ENCODE data around the gene SNTG2. TPM values are rescaled to one million over a fixed set of nuclear protein-coding genes. Genes with fewer than 3 reads are reported as not detected.
"Not testable (repeated sequence)": the region's sequence is repeated elsewhere in the genome, so short reads cannot be mapped to it uniquely, and the experiment has no call there.

Gene SNTG2
- total RNA-seq, 2 experiments from 2014 or later: 2.5 to 3.2 TPM

DNA sequence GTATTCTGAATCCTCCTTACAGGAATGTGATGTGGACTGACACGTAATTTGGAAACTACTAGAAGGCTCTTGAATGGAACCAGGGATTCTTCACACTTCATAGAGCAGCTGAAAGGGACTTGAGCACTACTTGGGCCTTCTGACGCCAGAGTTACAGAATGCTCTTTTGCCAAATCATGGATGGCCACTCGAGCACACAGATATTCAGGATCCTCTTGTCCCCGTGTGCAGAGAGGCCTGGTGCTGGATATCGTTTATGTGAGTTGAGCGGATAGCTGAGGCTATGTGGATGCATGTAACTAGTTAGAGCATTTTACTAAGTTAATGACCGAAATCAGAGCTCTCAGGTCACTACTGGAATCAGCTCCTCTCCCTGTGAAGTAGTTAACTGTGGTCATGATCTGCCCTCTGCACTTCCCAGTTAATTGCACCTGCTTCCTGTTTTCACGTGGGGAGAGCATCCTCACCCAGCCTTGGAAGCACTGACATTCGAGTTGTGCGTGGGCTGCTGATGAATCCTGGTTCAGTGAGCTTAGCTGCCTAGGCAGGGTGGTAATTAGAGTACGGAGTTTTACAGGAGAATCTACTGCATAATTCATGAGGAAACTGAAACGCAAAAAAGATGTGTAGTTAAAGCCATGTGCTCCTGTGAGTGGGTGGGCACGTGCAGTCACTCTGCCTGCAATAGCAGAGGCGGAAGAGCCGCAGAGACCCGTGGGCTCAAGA, 457.5 kb downstream of the SNTG2 start:
- DNase-seq (no peak), ATAC-seq (no peak)
- Mint-ChIP-seq H3K4me3 (no peak overlapping the region), H3K4me1 (ENCODE audit: low read depth) (no peaks in the 10 kb centered on the region), H3K27me3 (no peaks in the 10 kb centered on the region), H3K27ac (no peak overlapping the region), H3K9me3 (no peaks in the 10 kb centered on the region), H3K36me3 (ENCODE audit: low read depth) (no peaks in the 10 kb centered on the region)
- CTCF ChIA-PET: no interaction called here
- no peak for TF ChIP-seq CTCF (IDR thresholded peaks at IDR 0.05)
- POLR2A ChIA-PET: no interaction called here
- intact Hi-C loops (cut with micrococcal nuclease): no loop called here

DNA sequence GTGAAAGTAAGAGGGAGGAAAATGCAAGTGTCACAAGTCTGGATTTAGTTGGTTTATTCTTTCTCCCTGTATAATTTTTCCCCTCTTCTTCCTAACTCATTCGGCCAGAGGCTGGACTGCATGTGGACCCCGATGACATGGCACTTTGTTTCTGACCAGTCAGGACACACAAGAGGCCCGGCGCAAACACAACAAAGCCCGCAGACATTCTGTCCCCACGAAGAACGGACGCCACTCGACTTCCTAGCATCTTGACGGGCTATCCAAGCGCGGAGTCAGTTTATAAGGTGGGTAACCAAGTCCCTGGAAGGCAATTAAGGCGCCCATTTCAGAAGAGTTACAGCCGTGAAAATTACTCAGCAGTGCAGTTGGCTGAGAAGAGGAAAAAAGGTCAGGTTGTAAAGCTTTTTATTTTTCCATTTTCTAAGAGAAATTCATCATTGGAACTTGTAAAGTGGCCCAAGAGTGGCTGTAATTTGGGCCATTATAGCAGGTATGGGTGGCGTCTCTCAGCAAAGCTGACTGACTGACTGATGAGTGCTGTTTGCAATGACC, 462.6 kb downstream of the SNTG2 start, which contains the start of gene TPO:
Gene TPO, plus strand, starts transcription at position 308 of the 555 bp plus-strand sequence. CDS start 946 bp downstream, outside the sequence.
- no peaks in the 10 kb centered on the region for H3K27me3 Mint-ChIP-seq
- no peaks in the 10 kb centered on the region for H3K9me3 Mint-ChIP-seq
- DNase-seq (no peak), ATAC-seq (no peak)
- no peak for TF ChIP-seq CTCF (IDR thresholded peaks at IDR 0.05)
- ChIA-PET POLR2A (no interaction called here), CTCF (no interaction called here)
- no peaks in the 10 kb centered on the region for H3K4me1 Mint-ChIP-seq (ENCODE audit: low read depth)
- intact Hi-C loops (cut with micrococcal nuclease): no loop called here
- H3K4me3 Mint-ChIP-seq: no peak within 1 kb of the TSS
- H3K36me3 Mint-ChIP-seq (ENCODE audit: low read depth): no peaks in the 10 kb centered on the region
- H3K27ac Mint-ChIP-seq: no peak within 1 kb of the TSS

GRCh38 chr2:1414121-1414520, 463.5 kb downstream of the SNTG2 start:
- DNase-seq (no peak), ATAC-seq (no peak)
- intact Hi-C loops (cut with micrococcal nuclease): no loop called here
- Mint-ChIP-seq H3K4me3 (no peak overlapping the region), H3K9me3 (no peaks in the 10 kb centered on the region), H3K27ac (no peak overlapping the region), H3K4me1 (ENCODE audit: low read depth) (no peaks in the 10 kb centered on the region), H3K36me3 (ENCODE audit: low read depth) (no peaks in the 10 kb centered on the region), H3K27me3 (no peaks in the 10 kb centered on the region)
- CTCF ChIA-PET: no interaction called here
- no peak for TF ChIP-seq CTCF (IDR thresholded peaks at IDR 0.05)
- POLR2A ChIA-PET: no interaction called here

- H3K4me1 Mint-ChIP-seq (ENCODE audit: low read depth); H3K27ac Mint-ChIP-seq; H3K27me3 Mint-ChIP-seq; DNase-seq; H3K4me3 Mint-ChIP-seq; POLR2A ChIA-PET; ATAC-seq; intact Hi-C loops (cut with micrococcal nuclease); H3K9me3 Mint-ChIP-seq; CTCF ChIA-PET; H3K36me3 Mint-ChIP-seq (ENCODE audit: low read depth): not testable (repeated sequence)
Measured at GRCh38 chr2:1414901-1415300, 464.3 kb downstream of the SNTG2 start.

DNA sequence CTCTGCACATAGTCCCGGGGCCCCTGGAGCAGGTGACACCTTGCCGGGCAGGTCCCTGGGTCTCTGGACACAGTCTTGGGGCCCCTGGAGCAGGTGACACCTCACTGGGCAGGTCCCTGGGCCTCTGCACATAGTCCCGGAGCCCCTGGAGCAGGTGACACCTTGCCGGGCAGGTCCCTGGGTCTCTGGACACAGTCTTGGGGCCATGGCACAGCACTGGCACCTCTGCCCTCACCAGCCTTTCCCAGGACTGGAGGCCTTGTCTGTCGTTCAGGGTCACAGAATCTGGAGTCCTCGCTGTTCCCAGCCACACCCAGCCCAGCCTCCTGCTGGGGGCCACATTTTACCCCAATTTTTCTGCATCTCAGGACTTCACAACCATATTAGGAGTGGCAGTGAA, 464.9 kb downstream of the SNTG2 start:
- DNase-seq (no peak), ATAC-seq (no peak)
- H3K9me3 Mint-ChIP-seq: no peaks in the 10 kb centered on the region
- ChIA-PET CTCF (no interaction called here), POLR2A (no interaction called here)
- TF ChIP-seq CTCF (IDR thresholded peaks at IDR 0.05): no peak
- H3K27me3 Mint-ChIP-seq: no peaks in the 10 kb centered on the region
- H3K36me3 Mint-ChIP-seq (ENCODE audit: low read depth): no peaks in the 10 kb centered on the region
- no peak overlapping the region for H3K4me3 Mint-ChIP-seq
- intact Hi-C loops (cut with micrococcal nuclease): no loop called here
- no peaks in the 10 kb centered on the region for H3K4me1 Mint-ChIP-seq (ENCODE audit: low read depth)
- H3K27ac Mint-ChIP-seq: no peak overlapping the region
